Body of pancreas (tissue), 4 donors: ENCODE data around the gene TEX29. TPM values are rescaled to one million over a fixed set of nuclear protein-coding genes. Genes with fewer than 3 reads are reported as not detected.

Experiments
- ATAC-seq: fragments of 150-250 bp; one replicate; pipeline ENCODE4 v1.9.1; 2016
- DNase-seq, 4 donors: peaks; one replicate each; pipeline ENCODE4 v3.0.0-alpha.2; 2019
- H3K27ac ChIP-seq, 4 donors: fragments of 200-600 bp; sonication (generic); 1 replicate in 3 of 4; 2 replicates in 1 of 4; pipeline versions ENCODE4 v1.5.1 to v1.6.1; 2016 to 2019; ENCODE audit warnings: mild to moderate bottlenecking in 1 of 4, mixed read lengths in 1 of 4, moderate library complexity in 1 of 4
- H3K27me3 ChIP-seq, 2 donors: fragments of 200-600 bp; sonication (generic); one replicate each; pipeline ENCODE4 v1.6.0; 2016; ENCODE audit warnings: mild to moderate bottlenecking in 1 of 2
- H3K36me3 ChIP-seq, 2 donors: fragments of 200-600 bp; sonication (generic); replicated peaks in 1 of 2; 2 replicates each; pipeline ENCODE4 v1.5.1; 2016; ENCODE audit warnings: low read depth in 2 of 2; ENCODE audit not compliant: insufficient read depth in 1 of 2
- H3K4me1 ChIP-seq: fragments of 200-600 bp; sonication (generic); one replicate; pipeline ENCODE4 v1.6.0; 2016
- H3K4me3 ChIP-seq, 2 donors: fragments of 200-600 bp; sonication (generic); 1 replicate in 1 of 2; 2 replicates in 1 of 2; pipeline ENCODE4 v1.5.1; 2016 to 2019
- H3K9me3 ChIP-seq, 3 donors: fragments of 200-600 bp; sonication (generic); 1 replicate in 2 of 3; 2 replicates in 1 of 3; pipeline ENCODE4 v1.5.1; 2016
- POLR2A ChIP-seq, 3 donors: fragments of 450-650 bp; IDR thresholded peaks; one replicate each; pipeline ENCODE4 v1.6.1; 2016; ENCODE audit warnings: antibody characterized with exemption in 3 of 3, mild to moderate bottlenecking in 2 of 3
- WGBS, 2 donors: methylation state at CpG; one replicate each; pipeline ENCODE4 v1.1.5; 2017; 5-methylcytosine and 5-hydroxymethylcytosine counted together
- intact Hi-C: fragments of 100-400 bp; cut with DNase I; formaldehyde crosslinking; loops from one replicate; pipeline ENCODE4 v1.15.1; 2023
- total RNA-seq, 2 donors: library from RNA; depleted of rRNA; stranded (reverse); fragments of >200 nt; gene quantifications; one replicate each; pipeline ENCODE4 v1.1.0, GENCODE V29; 2016
- TF ChIP-seq, protein P1 (sequence below), 7 experiments: fragments of 450-650 bp in 4 of 7; fragments of 200-600 bp in 3 of 7; sonication (generic) in 3 of 7; IDR thresholded peaks; one replicate each; pipeline ENCODE4 v1.5.1; 2016 to 2019; ENCODE audit warnings: antibody characterized with exemption in 7 of 7

TEX29 gene
- total RNA-seq, 2 donors from 2014 or later, result not detected

DNA sequence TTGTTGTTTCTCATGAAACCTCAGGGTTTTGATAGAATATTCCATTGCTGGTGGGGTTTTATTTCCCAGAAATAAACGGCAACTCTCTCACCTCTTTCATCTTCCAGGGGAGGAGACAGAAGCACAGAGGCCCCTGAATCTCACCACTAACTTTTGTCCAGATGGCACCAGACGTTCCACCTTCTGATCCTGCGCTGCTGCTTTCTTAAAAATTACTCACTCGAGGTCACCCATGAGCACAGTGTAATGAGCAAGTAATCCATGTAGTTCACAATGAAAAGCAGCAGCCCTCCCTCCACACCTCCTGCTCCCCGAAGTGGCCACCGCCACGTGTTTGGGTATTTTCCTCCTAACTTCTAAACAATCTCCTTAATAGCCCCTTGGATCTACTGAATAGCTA is 51.3 kb downstream of the TEX29 start:
- WGBS, 2 donors, result 67 to 68% methylated on average over 7 of the region's 7 CpGs
- no peaks in the 10 kb centered on the region for H3K27me3 ChIP-seq
- DNase-seq, result no peak
- no peak for ATAC-seq
- no peak overlapping the region for H3K27ac ChIP-seq
- intact Hi-C loops, result no loop called here
- TF ChIP-seq, protein P1, sequence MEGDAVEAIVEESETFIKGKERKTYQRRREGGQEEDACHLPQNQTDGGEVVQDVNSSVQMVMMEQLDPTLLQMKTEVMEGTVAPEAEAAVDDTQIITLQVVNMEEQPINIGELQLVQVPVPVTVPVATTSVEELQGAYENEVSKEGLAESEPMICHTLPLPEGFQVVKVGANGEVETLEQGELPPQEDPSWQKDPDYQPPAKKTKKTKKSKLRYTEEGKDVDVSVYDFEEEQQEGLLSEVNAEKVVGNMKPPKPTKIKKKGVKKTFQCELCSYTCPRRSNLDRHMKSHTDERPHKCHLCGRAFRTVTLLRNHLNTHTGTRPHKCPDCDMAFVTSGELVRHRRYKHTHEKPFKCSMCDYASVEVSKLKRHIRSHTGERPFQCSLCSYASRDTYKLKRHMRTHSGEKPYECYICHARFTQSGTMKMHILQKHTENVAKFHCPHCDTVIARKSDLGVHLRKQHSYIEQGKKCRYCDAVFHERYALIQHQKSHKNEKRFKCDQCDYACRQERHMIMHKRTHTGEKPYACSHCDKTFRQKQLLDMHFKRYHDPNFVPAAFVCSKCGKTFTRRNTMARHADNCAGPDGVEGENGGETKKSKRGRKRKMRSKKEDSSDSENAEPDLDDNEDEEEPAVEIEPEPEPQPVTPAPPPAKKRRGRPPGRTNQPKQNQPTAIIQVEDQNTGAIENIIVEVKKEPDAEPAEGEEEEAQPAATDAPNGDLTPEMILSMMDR (IDR thresholded peaks at IDR 0.05), result no peak
- TF ChIP-seq POLR2A (IDR thresholded peaks at IDR 0.05), result no peak
- no peak overlapping the region for H3K4me3 ChIP-seq
- H3K36me3 ChIP-seq, result no peaks in the 10 kb centered on the region
- H3K4me1 ChIP-seq, result no peaks in the 10 kb centered on the region
- no peaks in the 10 kb centered on the region for H3K9me3 ChIP-seq

DNA sequence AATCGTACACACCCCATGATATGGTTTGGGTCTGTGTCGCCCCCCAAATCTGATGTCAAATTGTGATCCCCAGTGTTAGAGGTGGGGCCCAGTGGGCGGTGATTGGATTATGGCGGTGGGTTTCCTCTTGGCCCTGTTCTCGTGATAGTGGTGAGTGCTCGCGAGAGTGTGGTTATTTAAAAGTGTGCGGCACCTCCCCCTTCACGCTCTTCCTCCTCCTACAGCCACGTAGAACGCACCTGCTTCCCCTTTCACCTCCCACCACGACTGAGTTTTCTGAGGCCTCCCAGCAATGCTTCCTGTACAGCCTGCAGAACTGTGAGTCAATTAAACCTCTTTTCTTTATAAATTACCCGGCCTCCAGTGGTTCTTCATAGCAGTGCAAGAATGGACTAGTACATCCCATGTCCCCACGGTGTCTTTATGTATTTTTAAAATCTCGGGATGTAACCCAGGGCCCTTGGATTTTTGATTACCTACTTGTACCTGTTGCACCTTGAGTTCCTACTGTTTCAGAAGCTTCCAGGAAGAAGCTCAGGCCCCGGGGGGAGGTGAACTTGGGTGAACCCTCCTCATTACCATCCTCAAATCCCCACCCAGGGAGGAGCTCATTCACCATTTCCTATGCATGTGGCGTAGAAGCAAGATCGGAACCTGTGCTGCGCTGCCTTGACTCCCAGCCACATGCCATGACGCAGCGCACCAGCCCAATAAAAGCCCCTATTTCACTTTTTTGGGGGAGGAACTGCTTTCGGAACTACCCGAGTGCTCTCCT is 52.4 kb downstream of the TEX29 start:
- Histone ChIP-seq H3K9me3 (no peaks in the 10 kb centered on the region), H3K27me3 (no peaks in the 10 kb centered on the region), H3K4me1 (no peaks in the 10 kb centered on the region), H3K36me3 (no peaks in the 10 kb centered on the region), H3K4me3 (no peak overlapping the region), H3K27ac (no peak overlapping the region)
- intact Hi-C loops, result no loop called here
- no peak for TF ChIP-seq POLR2A (IDR thresholded peaks at IDR 0.05)
- TF ChIP-seq, protein P1 (IDR thresholded peaks at IDR 0.05), result no peak
- ATAC-seq (no peak), DNase-seq (no peak)
- WGBS, 2 donors, result 71 to 82% methylated on average over 21 to 23 of the region's 23 CpGs

DNA sequence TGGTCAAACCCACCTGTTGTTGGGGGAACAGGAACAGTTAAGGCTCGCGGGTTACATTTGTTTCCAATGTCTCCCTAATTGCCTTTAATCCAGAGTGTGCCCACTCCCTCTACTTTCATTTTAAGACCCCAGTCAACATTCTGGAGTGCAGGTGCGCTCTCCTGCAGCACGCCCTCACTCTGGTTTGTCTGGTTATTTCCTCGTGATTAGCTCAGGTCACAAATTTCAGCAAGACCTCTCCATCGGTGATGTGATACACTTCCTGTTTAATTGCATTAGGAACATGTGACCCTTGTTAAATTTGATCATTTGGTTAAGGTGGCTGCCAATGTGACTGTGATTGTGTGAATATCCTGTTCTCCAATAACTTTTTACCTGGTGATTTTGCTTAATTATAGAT is 53.0 kb downstream of the TEX29 start:
- intact Hi-C loops, result no loop called here
- H3K4me1 ChIP-seq, result no peaks in the 10 kb centered on the region
- H3K9me3 ChIP-seq, result no peaks in the 10 kb centered on the region
- no peak for ATAC-seq
- H3K27ac ChIP-seq, result no peak overlapping the region
- H3K4me3 ChIP-seq, result no peak overlapping the region
- H3K36me3 ChIP-seq, result no peaks in the 10 kb centered on the region
- TF ChIP-seq, protein P1 (IDR thresholded peaks at IDR 0.05), result no peak
- no peak for TF ChIP-seq POLR2A (IDR thresholded peaks at IDR 0.05)
- DNase-seq, result no peak
- WGBS, 2 donors, result 79 to 80% methylated on average over 6 of the region's 6 CpGs
- no peaks in the 10 kb centered on the region for H3K27me3 ChIP-seq

DNA sequence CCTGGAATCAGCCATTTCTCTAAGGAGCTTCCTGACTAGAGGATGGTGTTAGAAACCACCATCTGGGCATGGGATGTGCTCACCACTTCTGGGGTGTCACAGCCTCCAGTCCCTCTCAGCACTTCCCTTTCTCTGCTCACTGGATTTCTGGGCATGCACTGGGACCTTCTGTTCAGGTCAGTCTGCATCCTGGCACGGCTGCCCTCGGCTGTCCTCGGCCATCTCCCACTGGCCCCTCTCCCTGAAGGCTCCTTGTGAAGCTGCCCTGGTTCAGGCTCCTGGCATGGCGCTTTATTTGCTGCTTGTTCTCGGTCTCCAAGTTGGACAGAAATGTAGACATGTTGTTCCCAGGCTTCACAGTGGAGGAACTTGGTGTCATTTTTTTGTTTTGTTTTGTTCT is 60.0 kb downstream of the TEX29 start:
- no peak for ATAC-seq
- H3K27me3 ChIP-seq, result no peaks in the 10 kb centered on the region
- no peak overlapping the region for H3K27ac ChIP-seq
- TF ChIP-seq, protein P1 (IDR thresholded peaks at IDR 0.05), result no peak
- TF ChIP-seq POLR2A (IDR thresholded peaks at IDR 0.05), result no peak
- no peaks in the 10 kb centered on the region for H3K4me1 ChIP-seq
- 69 to 78% methylated on average over 5 of the region's 5 CpGs for WGBS, 2 donors
- no peak overlapping the region for H3K4me3 ChIP-seq
- intact Hi-C loops, result no loop called here
- DNase-seq, result no peak
- H3K36me3 ChIP-seq, result no peaks in the 10 kb centered on the region
- H3K9me3 ChIP-seq, result no peaks in the 10 kb centered on the region

DNA sequence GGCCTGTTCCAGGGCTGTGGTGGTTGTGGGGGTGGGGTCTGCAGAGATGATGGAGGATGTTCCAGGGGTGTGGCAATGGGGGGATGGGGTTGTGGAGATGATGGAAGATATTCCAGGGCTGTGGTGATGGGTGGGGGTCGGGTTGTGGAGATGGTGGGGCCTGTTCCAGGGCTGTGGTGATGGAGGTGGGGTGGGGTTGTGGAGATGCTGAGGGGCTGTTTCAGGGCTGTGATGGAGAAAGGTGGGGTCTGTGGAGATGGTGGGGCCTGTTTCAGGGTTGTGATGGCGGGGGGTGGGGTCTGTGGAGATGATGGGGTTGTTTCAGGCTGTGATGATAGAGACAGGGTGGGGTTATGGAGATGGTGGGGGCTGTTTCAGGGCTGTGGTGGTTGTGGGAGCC is 62.0 kb downstream of the TEX29 start:
- DNase-seq, result no peak
- no peak for TF ChIP-seq POLR2A (IDR thresholded peaks at IDR 0.05)
- TF ChIP-seq, protein P1 (IDR thresholded peaks at IDR 0.05), result no peak
- ATAC-seq, result no peak
- no peaks in the 10 kb centered on the region for H3K9me3 ChIP-seq
- WGBS, 2 donors, result 13 to 23% methylated on average over 2 of the region's 2 CpGs
- no peaks in the 10 kb centered on the region for H3K36me3 ChIP-seq
- H3K27me3 ChIP-seq, result no peaks in the 10 kb centered on the region
- no peak overlapping the region for H3K4me3 ChIP-seq
- intact Hi-C loops, result no loop called here
- no peaks in the 10 kb centered on the region for H3K4me1 ChIP-seq
- no peak overlapping the region for H3K27ac ChIP-seq
